ENCODE measurements around the gene PSTPIP2. TPM values are rescaled to one million over a fixed set of nuclear protein-coding genes. Genes with fewer than 3 reads are reported as not detected.

Gene PSTPIP2
- total RNA-seq, 2 donors from 2014 or later: 1.6 to 4.4 TPM

- H3K27ac ChIP-seq: peak within 1 kb of the TSS in 3 of 4 donors; percentile 58 to 82 (median 75)
- H3K4me3 ChIP-seq: peak within 1 kb of the TSS; percentile 26 to 63
- intact Hi-C loops (cut with DNase I): loop anchor here (10.0 kb wide), 1 partner anchor 70 kb away; a partner anchor contains a TSS
- ATAC-seq (peak; percentile 99), DNase-seq (peak; percentile 91 to 93 (median 92))
- peaks cover 0 to 1% of the 10 kb centered on the region in 2 donors for H3K36me3 ChIP-seq (replicated peaks in 1 of 2; ENCODE audit: insufficient read depth in 1 of 2, low read depth in 2 of 2)
- H3K27me3 ChIP-seq: no peaks in the 10 kb centered on the region
- H3K4me1 ChIP-seq: peaks cover 5% of the 10 kb centered on the region
- WGBS, 2 donors: 0 to 2% methylated on average over 52 to 57 of the region's 57 CpGs
- no peaks in the 10 kb centered on the region for H3K9me3 ChIP-seq
- TF ChIP-seq POLR2A (IDR thresholded peaks at IDR 0.05): peak; percentile 46 to 86 (median 79)
- no peak for TF ChIP-seq CTCF (IDR thresholded peaks at IDR 0.05)
Measured at GRCh38 chr18:46104128-46104911, 32.3 kb upstream of the PSTPIP2 start, which contains the start of gene HAUS1. Gene HAUS1, plus strand, starts transcription at chr18:46104385. Its CDS starts 27 bp downstream, at chr18:46104412.

- TF ChIP-seq POLR2A (IDR thresholded peaks at IDR 0.05): no peak
- no peak for TF ChIP-seq CTCF (IDR thresholded peaks at IDR 0.05)
- no peaks in the 10 kb centered on the region for H3K27me3 ChIP-seq
- intact Hi-C loops (cut with DNase I): no loop called here
- no peak overlapping the region for H3K4me3 ChIP-seq
- peaks cover 0 to under 1% of the 10 kb centered on the region in 2 donors for H3K36me3 ChIP-seq (replicated peaks in 1 of 2; ENCODE audit: insufficient read depth in 1 of 2, low read depth in 2 of 2)
- 83 to 95% methylated on average over 3 to 8 of the region's 8 CpGs for WGBS, 2 donors
- no peak for ATAC-seq
- H3K27ac ChIP-seq: no peak overlapping the region
- no peak for DNase-seq
- H3K4me1 ChIP-seq: peaks cover 25% of the 10 kb centered on the region
- no peaks in the 10 kb centered on the region for H3K9me3 ChIP-seq
Measured at GRCh38 chr18:46099463-46099862, 27.4 kb upstream of the PSTPIP2 start.

GRCh38 chr18:46098616-46098933 lies 26.5 kb upstream of the PSTPIP2 start:
- Histone ChIP-seq H3K4me1 (peaks cover 25% of the 10 kb centered on the region), H3K27me3 (no peaks in the 10 kb centered on the region), H3K9me3 (no peaks in the 10 kb centered on the region), H3K36me3 (replicated peaks in 1 of 2; ENCODE audit: insufficient read depth in 1 of 2, low read depth in 2 of 2) (peaks cover 0 to 4% of the 10 kb centered on the region in 2 donors), H3K4me3 (peak overlapping the region; percentile 96 to 100), H3K27ac (peak overlapping the region; percentile 87 to 93 (median 90))
- WGBS, 2 donors: 13 to 18% methylated on average over 16 of the region's 16 CpGs
- intact Hi-C loops (cut with DNase I): no loop called here
- DNase-seq: no peak
- TF ChIP-seq CTCF (IDR thresholded peaks at IDR 0.05): no peak
- no peak for TF ChIP-seq POLR2A (IDR thresholded peaks at IDR 0.05)
- no peak for ATAC-seq

GRCh38 chr18:46097801-46098615 lies 25.9 kb upstream of the PSTPIP2 start, which contains the start of gene ATP5F1A:
Gene ATP5F1A, minus strand, starts transcription at chr18:46098296. Its CDS starts 65 bp downstream, at chr18:46098231.
- H3K27ac ChIP-seq: peak within 1 kb of the TSS; percentile 87 to 93 (median 90)
- ATAC-seq (peak; percentile 97), DNase-seq (peak; percentile 84 to 94 (median 91))
- peak within 1 kb of the TSS; percentile 96 to 100 for H3K4me3 ChIP-seq
- H3K27me3 ChIP-seq: no peaks in the 10 kb centered on the region
- WGBS, 2 donors: 0% methylated on average over 32 to 49 of the region's 53 CpGs
- H3K9me3 ChIP-seq: no peaks in the 10 kb centered on the region
- peak in 1 of 7 experiments; percentile 7 for TF ChIP-seq CTCF (IDR thresholded peaks at IDR 0.05)
- TF ChIP-seq POLR2A (IDR thresholded peaks at IDR 0.05): peak; percentile 55 to 89 (median 86)
- intact Hi-C loops (cut with DNase I): no loop called here
- peaks cover 0 to 4% of the 10 kb centered on the region in 2 donors for H3K36me3 ChIP-seq (replicated peaks in 1 of 2; ENCODE audit: insufficient read depth in 1 of 2, low read depth in 2 of 2)
- peaks cover 25% of the 10 kb centered on the region for H3K4me1 ChIP-seq
